HG03432 (cell line): ENCODE data around the gene SLC9A5.

Experiments used
- ATAC-seq: cut with Tn5 transposase; IDR thresholded peaks from one replicate; pipeline ENCODE4 v1.9.1; 2021; ENCODE audit warnings: mild to moderate bottlenecking, moderate library complexity; ENCODE audit not compliant: unreplicated experiment

The SLC9A5 gene, protein sequence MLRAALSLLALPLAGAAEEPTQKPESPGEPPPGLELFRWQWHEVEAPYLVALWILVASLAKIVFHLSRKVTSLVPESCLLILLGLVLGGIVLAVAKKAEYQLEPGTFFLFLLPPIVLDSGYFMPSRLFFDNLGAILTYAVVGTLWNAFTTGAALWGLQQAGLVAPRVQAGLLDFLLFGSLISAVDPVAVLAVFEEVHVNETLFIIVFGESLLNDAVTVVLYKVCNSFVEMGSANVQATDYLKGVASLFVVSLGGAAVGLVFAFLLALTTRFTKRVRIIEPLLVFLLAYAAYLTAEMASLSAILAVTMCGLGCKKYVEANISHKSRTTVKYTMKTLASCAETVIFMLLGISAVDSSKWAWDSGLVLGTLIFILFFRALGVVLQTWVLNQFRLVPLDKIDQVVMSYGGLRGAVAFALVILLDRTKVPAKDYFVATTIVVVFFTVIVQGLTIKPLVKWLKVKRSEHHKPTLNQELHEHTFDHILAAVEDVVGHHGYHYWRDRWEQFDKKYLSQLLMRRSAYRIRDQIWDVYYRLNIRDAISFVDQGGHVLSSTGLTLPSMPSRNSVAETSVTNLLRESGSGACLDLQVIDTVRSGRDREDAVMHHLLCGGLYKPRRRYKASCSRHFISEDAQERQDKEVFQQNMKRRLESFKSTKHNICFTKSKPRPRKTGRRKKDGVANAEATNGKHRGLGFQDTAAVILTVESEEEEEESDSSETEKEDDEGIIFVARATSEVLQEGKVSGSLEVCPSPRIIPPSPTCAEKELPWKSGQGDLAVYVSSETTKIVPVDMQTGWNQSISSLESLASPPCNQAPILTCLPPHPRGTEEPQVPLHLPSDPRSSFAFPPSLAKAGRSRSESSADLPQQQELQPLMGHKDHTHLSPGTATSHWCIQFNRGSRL

GRCh38 chr16:67248401-67249177, at the start of gene SLC9A5:
Gene SLC9A5, plus strand, starts transcription at chr16:67248979. Its CDS starts 36 bp downstream, at chr16:67249015.
- no peak for ATAC-seq

GRCh38 chr16:67199011-67199807, 49.6 kb upstream of the SLC9A5 start, which contains the start of gene ELMO3:
Gene ELMO3, plus strand, starts transcription at chr16:67199131. Its CDS starts 196 bp downstream, at chr16:67199327.
- no peak for ATAC-seq

DNA sequence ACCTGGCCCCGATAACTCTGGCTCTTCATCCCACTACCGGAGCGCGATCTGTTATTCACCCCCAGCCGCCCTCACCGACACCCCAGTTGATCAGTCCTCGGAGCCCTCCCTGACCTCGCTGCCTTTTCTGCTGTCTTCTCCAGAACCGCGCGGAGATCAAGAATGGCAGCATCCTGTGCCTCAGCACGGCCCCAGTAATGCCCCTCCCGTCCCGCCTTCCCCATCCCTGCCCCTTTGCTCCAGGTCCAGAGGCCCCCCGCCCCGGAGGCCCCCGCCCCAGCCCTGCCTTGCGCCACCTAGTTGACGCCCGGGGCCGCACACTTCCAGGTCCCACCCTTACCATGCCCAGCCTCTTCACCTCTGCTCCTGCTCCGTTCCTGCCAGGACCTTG, 49.0 kb upstream of the SLC9A5 start:
- no peak for ATAC-seq

DNA sequence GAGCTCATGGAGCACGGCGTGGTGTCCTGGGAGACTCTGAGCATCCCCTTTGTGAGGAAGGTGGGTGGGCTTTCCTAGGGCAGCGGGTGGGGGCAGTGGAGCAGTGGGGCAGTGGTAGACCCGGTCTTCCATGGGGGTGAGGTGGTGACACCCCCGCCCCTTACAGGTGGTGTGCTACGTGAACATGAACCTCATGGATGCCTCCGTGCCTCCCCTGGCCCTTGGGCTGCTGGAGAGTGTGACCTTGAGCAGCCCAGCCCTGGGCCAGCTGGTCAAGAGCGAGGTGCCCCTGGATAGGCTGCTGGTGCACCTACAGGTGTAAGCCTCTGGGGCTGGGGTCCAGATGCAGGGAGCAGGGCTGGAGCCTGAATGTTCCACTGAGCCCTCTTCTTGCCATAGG, 48.3 kb upstream of the SLC9A5 start:
- ATAC-seq: no peak

- no peak for ATAC-seq
These were observed 47.1 kb upstream of the SLC9A5 start for GRCh38 chr16:67201411-67202345.

DNA sequence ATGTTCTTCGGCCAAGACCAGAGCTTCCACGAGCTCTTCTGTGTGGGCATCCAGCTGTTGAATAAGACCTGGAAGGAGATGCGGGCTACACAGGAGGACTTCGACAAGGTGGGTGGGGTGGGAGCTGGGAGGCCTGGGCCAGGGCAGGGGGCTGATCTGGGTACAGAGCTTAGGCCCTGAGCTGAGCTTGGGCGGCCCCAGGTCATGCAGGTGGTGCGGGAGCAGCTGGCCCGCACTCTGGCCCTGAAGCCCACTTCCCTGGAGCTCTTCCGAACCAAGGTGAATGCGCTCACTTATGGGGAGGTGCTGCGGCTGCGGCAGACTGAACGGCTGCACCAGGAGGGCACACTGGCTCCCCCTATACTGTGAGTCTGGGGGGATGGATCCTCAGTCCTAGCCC, 46.4 kb upstream of the SLC9A5 start:
- no peak for ATAC-seq

DNA sequence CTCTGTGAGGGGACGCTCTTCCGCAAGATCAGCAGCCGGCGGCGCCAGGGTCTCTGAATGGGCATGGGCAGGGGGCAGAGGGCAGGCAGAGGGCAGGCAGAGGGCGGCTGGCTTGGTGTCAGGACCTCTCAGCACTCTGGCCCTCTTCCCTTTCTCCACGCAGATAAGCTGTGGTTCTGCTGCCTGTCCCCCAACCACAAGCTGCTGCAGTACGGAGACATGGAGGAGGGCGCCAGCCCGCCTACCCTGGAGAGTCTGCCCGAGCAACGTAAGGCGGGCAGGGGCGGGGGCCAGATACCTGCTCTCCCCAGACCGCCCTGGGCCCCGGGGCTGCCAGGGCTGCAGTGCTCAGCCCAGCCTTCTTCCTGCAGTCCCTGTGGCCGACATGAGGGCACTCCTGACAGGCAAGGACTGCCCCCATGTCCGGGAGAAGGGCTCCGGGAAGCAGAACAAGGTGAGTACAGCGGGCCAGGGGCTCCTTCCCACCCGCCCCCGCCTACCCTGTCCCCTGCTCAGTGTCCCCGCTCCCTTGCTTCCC, 45.8 kb upstream of the SLC9A5 start:
- no peak for ATAC-seq

DNA sequence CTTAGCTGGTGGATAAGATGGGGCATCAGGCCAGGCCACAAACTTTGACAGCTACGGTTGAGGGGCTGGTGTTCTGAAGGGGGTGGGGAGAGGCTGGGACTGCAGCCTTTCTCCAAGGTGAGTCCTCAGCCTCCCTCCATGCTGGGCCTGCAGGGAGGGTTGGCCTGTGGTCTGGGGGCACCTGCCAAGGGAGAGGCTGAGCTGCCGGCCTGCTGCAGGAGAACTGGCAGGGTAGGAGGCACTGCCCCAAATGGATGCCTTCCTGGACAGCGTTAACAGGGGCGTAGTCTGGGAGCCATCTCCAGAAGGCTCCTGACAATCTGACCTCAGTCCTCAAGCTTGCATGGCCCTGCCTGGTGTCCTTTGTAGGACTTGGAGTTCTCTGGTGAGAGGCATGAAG, 44.7 kb upstream of the SLC9A5 start:
- no peak for ATAC-seq

DNA sequence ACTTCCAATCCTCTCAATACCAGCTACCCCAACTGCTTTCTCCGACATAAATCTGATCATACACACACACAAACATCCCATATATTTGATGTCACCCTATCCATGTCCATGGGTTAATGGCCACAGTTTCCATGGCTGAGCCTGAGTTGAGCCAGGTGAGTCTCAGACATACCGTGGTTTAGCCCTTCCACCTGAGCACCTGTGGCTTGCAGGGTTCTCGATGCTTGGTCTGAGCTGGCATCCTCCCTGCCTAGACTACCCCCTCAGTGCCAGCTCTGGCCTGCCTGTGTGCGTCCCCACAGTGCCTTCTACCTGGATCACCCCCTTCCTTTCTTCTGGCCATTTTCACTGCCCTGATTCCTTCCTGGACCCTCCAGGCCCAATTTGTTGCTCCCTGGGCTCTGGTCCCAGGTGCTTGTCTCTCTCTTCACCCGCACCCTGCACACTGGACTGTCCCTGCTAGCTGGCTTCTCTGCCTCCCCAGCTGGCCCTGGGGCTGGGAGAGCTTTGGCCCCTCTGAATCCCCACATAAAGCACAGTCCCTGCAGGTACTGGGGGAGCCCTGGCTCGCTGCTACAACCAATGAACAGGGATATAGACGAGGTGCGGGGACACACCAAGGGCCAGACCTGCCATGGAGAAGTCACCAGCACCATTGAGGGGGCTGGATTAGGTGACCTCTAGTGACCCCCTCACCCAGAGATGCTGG, 42.5 kb upstream of the SLC9A5 start:
- ATAC-seq: no peak

DNA sequence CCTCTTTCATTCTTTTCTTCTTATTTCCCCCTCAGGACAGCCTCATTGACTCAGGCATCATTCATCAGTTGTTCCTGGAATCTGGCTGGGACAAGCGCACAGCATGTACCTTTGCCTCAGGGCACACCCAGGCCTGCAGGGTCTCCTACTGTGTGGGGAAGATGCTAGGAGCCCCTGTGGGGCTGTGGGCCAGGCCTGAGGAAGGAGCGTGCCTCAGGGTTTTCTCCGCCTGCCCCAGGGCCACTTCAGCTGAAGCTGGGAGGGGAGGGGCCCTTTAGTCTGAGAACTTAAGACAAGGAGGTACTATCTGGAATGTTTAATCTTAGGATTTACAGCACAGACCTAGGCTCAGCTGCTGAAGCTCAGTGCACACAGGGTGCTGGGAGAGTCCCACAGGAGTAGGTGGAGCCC, 41.9 kb upstream of the SLC9A5 start:
- ATAC-seq: no peak

- no peak for ATAC-seq
These were observed 41.3 kb upstream of the SLC9A5 start for GRCh38 chr16:67207249-67208091.

- ATAC-seq: no peak
These were observed 40.5 kb upstream of the SLC9A5 start for GRCh38 chr16:67208154-67208896.

GRCh38 chr16:67209565-67209964, 39.2 kb upstream of the SLC9A5 start:
- ATAC-seq: no peak

GRCh38 chr16:67210069-67210937, 38.5 kb upstream of the SLC9A5 start:
- no peak for ATAC-seq

DNA sequence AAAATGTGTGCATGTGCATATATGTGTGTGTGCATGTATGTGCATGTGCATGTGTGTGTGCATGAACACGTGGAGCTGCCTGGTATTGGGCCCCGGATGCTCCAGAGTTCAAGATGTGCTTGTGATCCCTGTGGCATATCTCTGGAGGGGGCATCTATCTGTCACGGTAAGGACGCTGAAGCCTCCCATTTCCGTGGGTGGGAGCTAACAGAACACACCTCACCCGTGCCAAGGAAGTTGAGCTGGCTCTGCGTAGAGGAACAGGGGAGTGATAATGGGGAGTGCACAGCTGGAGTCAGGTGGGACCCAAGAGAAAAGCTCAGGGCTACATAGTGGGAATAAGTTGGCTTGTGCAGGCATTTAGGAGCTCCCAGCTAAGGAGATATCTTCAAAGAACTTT, 37.1 kb upstream of the SLC9A5 start:
- ATAC-seq: no peak

- no peak for ATAC-seq
These were observed 36.0 kb upstream of the SLC9A5 start for GRCh38 chr16:67212766-67213165.
